22Rv1 (cell line): ENCODE data around the gene ATP2C1.

Source experiments
- CTCF ChIP-seq: fragments of 450-650 bp; IDR thresholded peaks from 2 replicates; pipeline ENCODE4 v1.5.1; 2017; ENCODE audit warnings: mild to moderate bottlenecking
- ZFX ChIP-seq: fragments of 450-650 bp; IDR thresholded peaks from 2 replicates; pipeline ENCODE4 v1.6.1; 2017; ENCODE audit warnings: antibody characterized with exemption, borderline replicate concordance

DNA sequence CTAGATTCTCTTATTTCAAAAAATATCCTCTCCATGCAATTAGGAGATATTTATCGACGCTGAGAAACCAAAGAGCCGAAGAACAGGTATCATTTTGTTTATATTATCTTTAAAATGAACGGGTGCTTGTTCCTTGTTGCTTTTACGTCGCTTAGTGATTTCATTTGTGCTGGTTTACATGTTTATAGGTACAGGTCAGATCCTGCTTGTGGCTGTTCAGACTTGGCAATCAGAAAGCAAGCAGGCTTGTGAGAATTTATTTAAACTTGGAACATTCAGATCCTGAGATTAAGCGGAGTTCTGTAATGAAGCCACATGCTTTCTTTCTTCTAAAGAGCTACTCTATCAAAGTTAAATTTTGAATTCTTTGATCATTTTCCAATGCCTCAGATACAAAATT, 43.0 kb upstream of the ATP2C1 start:
- TF ChIP-seq CTCF (no peak), ZFX (no peak)
